ENCODE measurements around the gene ZDHHC11B. TPM values are rescaled to one million over a fixed set of nuclear protein-coding genes. Genes with fewer than 3 reads are reported as not detected.
"Not testable (repeated sequence)": the region's sequence is repeated elsewhere in the genome, so short reads cannot be mapped to it uniquely, and the experiment has no call there.

ZDHHC11B gene
- total RNA-seq, 1 experiment from 2014 or later: 3.8 TPM

GRCh38 chr5:742276-742675 lies 42.3 kb downstream of the ZDHHC11B start:
- POLR2A ChIA-PET; intact Hi-C loops (cut with micrococcal nuclease); H3K27me3 ChIP-seq (ENCODE audit: insufficient read depth, low read length): not testable (repeated sequence)

GRCh38 chr5:734145-734544 lies 50.4 kb downstream of the ZDHHC11B start:
- H3K9me2 ChIP-seq (ENCODE audit: insufficient read depth); H4K20me1 ChIP-seq (ENCODE audit: insufficient read depth); CTCF ChIA-PET; H3K4me3 ChIP-seq (replicated peaks in 1 of 2; ENCODE audit: low read depth in 1 of 2, low read length in 2 of 2); H3K27ac ChIP-seq (ENCODE audit: low read depth, low read length); ATAC-seq; BruUV-seq (replicated peaks); H2AFZ ChIP-seq (ENCODE audit: low read depth, low read length, poor library complexity, severe bottlenecking); H3K9ac ChIP-seq (ENCODE audit: low read length); intact Hi-C loops (cut with micrococcal nuclease); H3K79me2 ChIP-seq (ENCODE audit: insufficient read depth, low read length); H3K27me3 ChIP-seq (ENCODE audit: insufficient read depth, low read length); POLR2A ChIA-PET; H3K36me3 ChIP-seq (ENCODE audit: control insufficient read depth in 1 of 2, insufficient read depth in 2 of 2, low read length in 2 of 2); H3K9me3 ChIP-seq (ENCODE audit: control insufficient read depth in 1 of 2, insufficient read depth in 1 of 2, low read depth in 1 of 2, low read length in 2 of 2); RAD21 ChIA-PET (ENCODE audit: low non-redundant PET in 1 of 2, low total read pairs in 2 of 2, uncharacterized antibody in 2 of 2, unreplicated experiment in 2 of 2); DNase-seq (ENCODE audit: low read depth, low spot score); H3K4me2 ChIP-seq (ENCODE audit: low read length); H3K4me1 ChIP-seq (ENCODE audit: control insufficient read depth in 1 of 2, insufficient read depth in 2 of 2, low read length in 2 of 2): not testable (repeated sequence)

More at GRCh38 chr5:742276-742675, 42.3 kb downstream of the ZDHHC11B start:
- H3K27ac ChIP-seq (ENCODE audit: low read depth, low read length); RAD21 ChIA-PET (ENCODE audit: low non-redundant PET in 1 of 2, low total read pairs in 2 of 2, uncharacterized antibody in 2 of 2, unreplicated experiment in 2 of 2); H2AFZ ChIP-seq (ENCODE audit: low read depth, low read length, poor library complexity, severe bottlenecking); H3K4me3 ChIP-seq (replicated peaks in 1 of 2; ENCODE audit: low read depth in 1 of 2, low read length in 2 of 2); H3K79me2 ChIP-seq (ENCODE audit: insufficient read depth, low read length); H3K4me1 ChIP-seq (ENCODE audit: control insufficient read depth in 1 of 2, insufficient read depth in 2 of 2, low read length in 2 of 2); H3K9ac ChIP-seq (ENCODE audit: low read length); BruUV-seq (replicated peaks); H3K9me2 ChIP-seq (ENCODE audit: insufficient read depth); H3K4me2 ChIP-seq (ENCODE audit: low read length); H3K36me3 ChIP-seq (ENCODE audit: control insufficient read depth in 1 of 2, insufficient read depth in 2 of 2, low read length in 2 of 2); ATAC-seq; CTCF ChIA-PET; DNase-seq (ENCODE audit: low read depth, low spot score); H3K9me3 ChIP-seq (ENCODE audit: control insufficient read depth in 1 of 2, insufficient read depth in 1 of 2, low read depth in 1 of 2, low read length in 2 of 2); H4K20me1 ChIP-seq (ENCODE audit: insufficient read depth): not testable (repeated sequence)

GRCh38 chr5:732754-733454 lies 51.6 kb downstream of the ZDHHC11B start:
- H2AFZ ChIP-seq (ENCODE audit: low read depth, low read length, poor library complexity, severe bottlenecking); H3K9me3 ChIP-seq (ENCODE audit: control insufficient read depth in 1 of 2, insufficient read depth in 1 of 2, low read depth in 1 of 2, low read length in 2 of 2); H3K4me3 ChIP-seq (replicated peaks in 1 of 2; ENCODE audit: low read depth in 1 of 2, low read length in 2 of 2); H3K79me2 ChIP-seq (ENCODE audit: insufficient read depth, low read length); intact Hi-C loops (cut with micrococcal nuclease); H3K27ac ChIP-seq (ENCODE audit: low read depth, low read length); H3K9me2 ChIP-seq (ENCODE audit: insufficient read depth); RAD21 ChIA-PET (ENCODE audit: low non-redundant PET in 1 of 2, low total read pairs in 2 of 2, uncharacterized antibody in 2 of 2, unreplicated experiment in 2 of 2); H3K4me1 ChIP-seq (ENCODE audit: control insufficient read depth in 1 of 2, insufficient read depth in 2 of 2, low read length in 2 of 2); BruUV-seq (replicated peaks); POLR2A ChIA-PET; CTCF ChIA-PET; H3K9ac ChIP-seq (ENCODE audit: low read length); H3K4me2 ChIP-seq (ENCODE audit: low read length); ATAC-seq; H3K36me3 ChIP-seq (ENCODE audit: control insufficient read depth in 1 of 2, insufficient read depth in 2 of 2, low read length in 2 of 2); DNase-seq (ENCODE audit: low read depth, low spot score); H4K20me1 ChIP-seq (ENCODE audit: insufficient read depth); H3K27me3 ChIP-seq (ENCODE audit: insufficient read depth, low read length): not testable (repeated sequence)

GRCh38 chr5:729225-729624 lies 55.3 kb downstream of the ZDHHC11B start:
- H3K27ac ChIP-seq (ENCODE audit: low read depth, low read length); DNase-seq (ENCODE audit: low read depth, low spot score); H3K9me3 ChIP-seq (ENCODE audit: control insufficient read depth in 1 of 2, insufficient read depth in 1 of 2, low read depth in 1 of 2, low read length in 2 of 2); H2AFZ ChIP-seq (ENCODE audit: low read depth, low read length, poor library complexity, severe bottlenecking); H3K4me3 ChIP-seq (replicated peaks in 1 of 2; ENCODE audit: low read depth in 1 of 2, low read length in 2 of 2); intact Hi-C loops (cut with micrococcal nuclease); BruUV-seq (replicated peaks); H4K20me1 ChIP-seq (ENCODE audit: insufficient read depth); RAD21 ChIA-PET (ENCODE audit: low non-redundant PET in 1 of 2, low total read pairs in 2 of 2, uncharacterized antibody in 2 of 2, unreplicated experiment in 2 of 2); H3K9ac ChIP-seq (ENCODE audit: low read length); ATAC-seq; H3K9me2 ChIP-seq (ENCODE audit: insufficient read depth); H3K79me2 ChIP-seq (ENCODE audit: insufficient read depth, low read length); H3K36me3 ChIP-seq (ENCODE audit: control insufficient read depth in 1 of 2, insufficient read depth in 2 of 2, low read length in 2 of 2); POLR2A ChIA-PET; H3K27me3 ChIP-seq (ENCODE audit: insufficient read depth, low read length); H3K4me2 ChIP-seq (ENCODE audit: low read length); H3K4me1 ChIP-seq (ENCODE audit: control insufficient read depth in 1 of 2, insufficient read depth in 2 of 2, low read length in 2 of 2); CTCF ChIA-PET: not testable (repeated sequence)

All from HCT116 (cell line).